Fibroblast of lung (primary cell): Measurements from ENCODE around the gene TMEM259.

ENCODE experiments used
- CTCF ChIP-seq, 2 donors: IDR thresholded peaks in 1 of 2; conservative IDR thresholded peaks in 1 of 2; 1 replicate in 1 of 2; 2 replicates in 1 of 2; pipeline ENCODE4 v1.5.1; 2011 to 2012; ENCODE audit warnings: low read length in 2 of 2, control low read depth in 1 of 2, inconsistent platforms in 1 of 2, low read depth in 1 of 2, mild to moderate bottlenecking in 1 of 2
- EZH2 ChIP-seq: IDR thresholded peaks from 2 replicates; pipeline ENCODE4 v1.5.1; 2012; ENCODE audit warnings: low read length, control low read depth, mild to moderate bottlenecking; ENCODE audit errors: missing control alignments

GRCh38 chr19:992670-993055, 28.3 kb downstream of the TMEM259 start:
- TF ChIP-seq CTCF (conservative IDR thresholded peaks at IDR 0.05 in 1 of 2, IDR thresholded peaks at IDR 0.05 in 1 of 2; ENCODE audit: low read depth in 1 of 2, low read length in 2 of 2) (no peak), EZH2 (no peak)
